GM10248 (cell line): ENCODE results near the gene ILDR2.

Experiments
- CTCF ChIA-PET: fragments of 300-600 bp; sonication (Branson Sonifier 250); formaldehyde crosslinking; extraction: SDS; loops from one replicate; lab custom pipeline; 2021; ENCODE audit warnings: antibody characterized with exemption; lab: Yijun Ruan, JAX
- POLR2A ChIA-PET: fragments of 350-650 bp; sonication (Branson Sonifier 250); formaldehyde crosslinking; extraction: SDS; loops from one replicate; lab custom pipeline; 2020; ENCODE audit warnings: antibody characterized with exemption; lab: Yijun Ruan, JAX
- DNase-seq: peaks from one replicate; pipeline ENCODE4 v3.0.0; 2012; ENCODE audit errors: extremely low spot score
- CTCF ChIP-seq: IDR thresholded peaks from 2 replicates; pipeline ENCODE4 v1.5.1; 2012; ENCODE audit warnings: mild to moderate bottlenecking, low read depth; ENCODE audit errors: extremely low read depth, missing control alignments, control extremely low read depth

Gene ILDR2

GRCh38 chr1:166974647-166975345, 544 bp downstream of the ILDR2 start:
- TF ChIP-seq CTCF = no peak
- POLR2A ChIA-PET = interaction anchor here (0.6 kb wide), 1 partner anchor 624 kb away, joined by 7 read pairs; no protein-coding TSS in a partner anchor
- CTCF ChIA-PET = interaction anchor here (1.4 kb wide), 2 partner anchors 60 to 64 kb away, joined by 3 to 4 read pairs; no protein-coding TSS in a partner anchor
- DNase-seq = peak; percentile 34

- TF ChIP-seq CTCF = no peak
- POLR2A ChIA-PET = no interaction called here
- CTCF ChIA-PET = interaction anchor here (1.5 kb wide), 1 partner anchor 11 kb away, joined by 5 read pairs; no protein-coding TSS in a partner anchor
- DNase-seq = no peak
These were observed 2.5 kb downstream of the ILDR2 start for GRCh38 chr1:166972826-166973225.

GRCh38 chr1:166972193-166972592, 3.1 kb downstream of the ILDR2 start:
- DNase-seq = no peak
- TF ChIP-seq CTCF = no peak
- ChIA-PET POLR2A (no interaction called here), CTCF (interaction anchor here (1.5 kb wide), 1 partner anchor 11 kb away, joined by 5 read pairs; no protein-coding TSS in a partner anchor)

- no peak for TF ChIP-seq CTCF
- CTCF ChIA-PET = interaction anchor here (1.2 to 2.0 kb wide), 2 partner anchors 8 to 21 kb away, joined by 4 to 5 read pairs; no protein-coding TSS in a partner anchor
- POLR2A ChIA-PET = no interaction called here
- no peak for DNase-seq
These were observed 4.1 kb downstream of the ILDR2 start for GRCh38 chr1:166971252-166971651.

GRCh38 chr1:166969074-166969677, 6.2 kb downstream of the ILDR2 start:
- CTCF ChIA-PET = interaction anchor here (0.9 to 3.8 kb wide), 5 partner anchors 8 to 90 kb away, joined by 3 to 13 read pairs (median 4); no protein-coding TSS in a partner anchor
- POLR2A ChIA-PET = no interaction called here
- DNase-seq = no peak
- no peak for TF ChIP-seq CTCF

- TF ChIP-seq CTCF = no peak
- DNase-seq = no peak
- ChIA-PET CTCF (interaction anchor here (1.1 to 1.6 kb wide), 2 partner anchors 8 to 30 kb away, joined by 3 to 5 read pairs; no protein-coding TSS in a partner anchor), POLR2A (no interaction called here)
These were observed 14.4 kb downstream of the ILDR2 start for GRCh38 chr1:166960858-166961474.
